GM08714 (cell line): ENCODE data around the gene WDR44.

Experiments
- H3K4me3 ChIP-seq: fragments of 200-500 bp; sonication (Bioruptor generic); 2 replicates; pipeline ENCODE4 v1.5.1; 2014; ENCODE audit warnings: mild to moderate bottlenecking, low read length, inconsistent platforms
- ZNF274 ChIP-seq: IDR thresholded peaks from 2 replicates; pipeline ENCODE4 v1.6.1; 2012; ENCODE audit warnings: mild to moderate bottlenecking, low read depth, low read length

WDR44 gene

GRCh38 chrX:118349188-118349587, 3.3 kb downstream of the WDR44 start:
- TF ChIP-seq ZNF274 = no peak
- no peak overlapping the region for H3K4me3 ChIP-seq

- peak overlapping the region; percentile 40; the same call in 1 of the 2 replicates for H3K4me3 ChIP-seq
- no peak for TF ChIP-seq ZNF274
Measured at GRCh38 chrX:118350221-118350620, 4.3 kb downstream of the WDR44 start.

GRCh38 chrX:118350706-118351105, 4.8 kb downstream of the WDR44 start:
- TF ChIP-seq ZNF274 = no peak
- peak overlapping the region; percentile 41 for H3K4me3 ChIP-seq

- H3K4me3 ChIP-seq = no peak overlapping the region
- no peak for TF ChIP-seq ZNF274
Measured at GRCh38 chrX:118352566-118352965, 6.7 kb downstream of the WDR44 start.

- no peak overlapping the region for H3K4me3 ChIP-seq
- no peak for TF ChIP-seq ZNF274
Measured at GRCh38 chrX:118353081-118353850, 7.4 kb downstream of the WDR44 start.

- H3K4me3 ChIP-seq = no peak overlapping the region
- TF ChIP-seq ZNF274 = no peak
Measured at GRCh38 chrX:118355225-118355920, 9.5 kb downstream of the WDR44 start.

- no peak overlapping the region for H3K4me3 ChIP-seq
- no peak for TF ChIP-seq ZNF274
Measured at GRCh38 chrX:118356154-118356701, 10.3 kb downstream of the WDR44 start.

- TF ChIP-seq ZNF274 = no peak
- H3K4me3 ChIP-seq = no peak overlapping the region
Measured at GRCh38 chrX:118360429-118361125, 14.7 kb downstream of the WDR44 start.

- H3K4me3 ChIP-seq = no peak overlapping the region
- TF ChIP-seq ZNF274 = no peak
Measured at GRCh38 chrX:118364261-118364660, 18.4 kb downstream of the WDR44 start.

GRCh38 chrX:118367338-118367737, 21.4 kb downstream of the WDR44 start:
- H3K4me3 ChIP-seq = no peak overlapping the region
- TF ChIP-seq ZNF274 = no peak

GRCh38 chrX:118368398-118368797, 22.5 kb downstream of the WDR44 start:
- no peak for TF ChIP-seq ZNF274
- H3K4me3 ChIP-seq = no peak overlapping the region

GRCh38 chrX:118370921-118371624, 25.2 kb downstream of the WDR44 start:
- TF ChIP-seq ZNF274 = no peak
- H3K4me3 ChIP-seq = no peak overlapping the region

- no peak overlapping the region for H3K4me3 ChIP-seq
- no peak for TF ChIP-seq ZNF274
Measured at GRCh38 chrX:118373538-118373937, 27.6 kb downstream of the WDR44 start.

- TF ChIP-seq ZNF274 = no peak
Measured at GRCh38 chrX:118383120-118383519, 37.2 kb downstream of the WDR44 start.

More at GRCh38 chrX:118383120-118383519, 37.2 kb downstream of the WDR44 start:
- H3K4me3 ChIP-seq = no peak overlapping the region
